CD4-positive, alpha-beta T cell treated with Interleukin-15 for 4 hours (primary cell): ENCODE data around the gene NUTM2G.
"Not testable (repeated sequence)": the region's sequence is repeated elsewhere in the genome, so short reads cannot be mapped to it uniquely, and the experiment has no call there.

Source experiments
- DNase-seq: peaks from one replicate; pipeline ENCODE4 v3.0.0-alpha.2; 2020; ENCODE audit warnings: low spot score

NUTM2G gene, protein sequence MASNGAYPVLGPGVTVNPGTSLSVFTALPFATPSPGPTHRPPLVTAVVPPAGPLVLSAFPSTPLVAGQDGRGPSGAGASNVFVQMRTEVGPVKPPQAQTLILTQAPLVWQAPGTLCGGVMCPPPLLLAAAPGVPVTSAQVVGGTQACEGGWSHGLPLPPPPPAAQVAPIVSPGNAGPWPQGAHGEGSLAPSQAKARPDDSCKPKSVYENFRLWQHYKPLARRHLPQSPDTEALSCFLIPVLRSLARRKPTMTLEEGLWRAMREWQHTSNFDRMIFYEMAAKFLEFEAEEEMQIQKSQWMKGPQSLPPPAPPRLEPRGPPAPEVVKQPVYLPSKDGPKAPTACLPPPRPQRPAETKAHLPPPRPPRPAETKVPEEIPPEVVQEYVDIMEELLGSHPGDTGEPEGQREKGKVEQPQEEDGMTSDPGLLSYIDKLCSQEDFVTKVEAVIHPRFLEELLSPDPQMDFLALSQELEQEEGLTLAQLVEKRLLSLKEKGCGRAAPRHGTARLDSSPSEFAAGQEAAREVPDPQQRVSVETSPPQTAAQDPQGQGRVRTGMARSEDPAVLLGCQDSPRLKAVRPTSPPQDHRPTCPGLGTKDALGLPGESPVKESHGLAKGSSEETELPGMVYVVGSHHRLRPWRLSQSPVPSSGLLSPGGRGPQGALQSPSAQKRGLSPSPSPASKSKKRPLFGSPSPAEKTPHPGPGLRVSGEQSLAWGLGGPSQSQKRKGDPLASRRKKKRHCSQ

DNA sequence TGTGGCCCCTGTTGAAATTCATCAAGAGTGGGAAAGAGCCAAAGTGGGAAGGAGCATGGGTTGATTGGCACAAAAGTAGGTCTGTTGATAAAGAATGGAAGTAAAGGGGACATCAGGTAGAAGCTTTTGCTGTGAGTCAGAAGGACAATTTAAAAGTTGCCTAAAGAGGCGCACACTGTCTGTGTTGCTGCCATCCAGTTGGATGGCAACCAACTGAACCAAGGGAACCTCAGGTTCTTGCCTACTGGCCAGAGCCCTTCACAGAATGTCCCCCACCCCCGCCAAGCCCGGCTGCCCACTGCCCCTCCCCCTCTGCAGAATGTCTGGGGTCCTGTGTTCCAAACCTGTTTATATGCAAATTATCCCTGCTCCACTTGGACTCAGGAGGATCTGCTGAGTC, at the start of gene NUTM2G:
Gene NUTM2G (plus strand): TSS at position 301 of the 400 bp plus-strand sequence. CDS start 182 bp downstream, outside the sequence.
- DNase-seq: not testable (repeated sequence)

GRCh38 chr9:96883922-96884321, 44.7 kb upstream of the NUTM2G start:
- no peak for DNase-seq

GRCh38 chr9:96884443-96884842, 44.2 kb upstream of the NUTM2G start:
- no peak for DNase-seq

DNA sequence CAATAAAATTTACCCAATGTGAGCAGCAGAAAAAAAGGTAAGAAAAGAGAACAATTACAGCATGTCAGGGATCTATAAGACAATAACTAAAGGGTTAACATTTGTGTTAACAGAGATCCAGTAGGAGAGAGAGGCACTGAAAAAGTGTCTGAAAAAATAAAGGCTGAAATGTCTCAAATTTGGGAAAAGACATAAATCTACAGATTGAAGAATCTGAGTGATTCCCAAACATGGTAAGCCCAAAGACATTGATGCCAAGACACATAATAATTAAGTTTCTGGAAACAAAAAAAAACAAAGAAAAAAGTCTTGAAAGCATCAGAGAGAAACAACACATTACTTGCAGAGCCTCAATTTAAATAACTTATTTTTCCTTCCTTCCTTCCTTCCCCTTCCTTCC, 43.2 kb upstream of the NUTM2G start:
- DNase-seq: no peak

DNA sequence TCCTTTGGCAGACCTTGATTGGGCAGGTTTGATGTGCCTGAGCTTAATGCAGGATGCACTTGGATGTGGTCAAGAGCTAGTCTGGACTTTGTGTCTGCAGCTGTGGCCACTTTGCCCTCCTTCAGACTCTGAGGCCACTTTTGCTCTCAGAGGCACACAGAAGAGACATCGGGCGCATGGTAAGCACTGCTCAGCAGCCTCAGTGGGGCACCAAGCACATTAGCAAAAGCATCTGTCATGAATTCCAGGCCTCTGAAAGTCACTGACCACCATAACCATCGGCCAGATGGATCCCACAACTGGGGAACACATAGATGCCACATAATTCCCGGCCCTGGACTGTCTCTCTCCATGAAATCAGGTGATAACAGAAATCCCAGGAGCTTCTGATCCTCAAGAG, 40.1 kb upstream of the NUTM2G start:
- DNase-seq: no peak

GRCh38 chr9:96892131-96892530, 36.5 kb upstream of the NUTM2G start:
- no peak for DNase-seq

DNA sequence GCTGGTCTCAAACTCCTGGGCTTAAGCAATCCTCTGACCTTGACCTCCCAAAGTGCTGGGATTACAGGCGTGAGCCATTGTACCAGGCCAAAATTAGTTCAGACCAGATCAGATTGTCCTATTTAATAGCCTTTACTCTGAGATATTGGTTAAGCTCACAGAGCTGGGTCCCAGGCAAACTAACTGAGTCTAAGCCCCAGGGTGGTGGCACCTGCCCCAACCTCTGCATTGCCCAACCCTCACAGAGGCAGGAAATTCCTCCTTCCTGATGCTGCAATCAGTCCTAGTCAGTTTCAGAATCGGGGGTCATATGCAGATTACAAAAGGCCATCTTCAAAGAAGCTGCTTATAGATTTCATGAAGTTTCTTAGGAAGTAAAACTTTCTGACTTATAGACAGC, 28.6 kb upstream of the NUTM2G start:
- not testable (repeated sequence) for DNase-seq

GRCh38 chr9:96904947-96905722, 23.5 kb upstream of the NUTM2G start:
- DNase-seq: not testable (repeated sequence)

GRCh38 chr9:96908479-96908878, 20.2 kb upstream of the NUTM2G start:
- DNase-seq: not testable (repeated sequence)

DNA sequence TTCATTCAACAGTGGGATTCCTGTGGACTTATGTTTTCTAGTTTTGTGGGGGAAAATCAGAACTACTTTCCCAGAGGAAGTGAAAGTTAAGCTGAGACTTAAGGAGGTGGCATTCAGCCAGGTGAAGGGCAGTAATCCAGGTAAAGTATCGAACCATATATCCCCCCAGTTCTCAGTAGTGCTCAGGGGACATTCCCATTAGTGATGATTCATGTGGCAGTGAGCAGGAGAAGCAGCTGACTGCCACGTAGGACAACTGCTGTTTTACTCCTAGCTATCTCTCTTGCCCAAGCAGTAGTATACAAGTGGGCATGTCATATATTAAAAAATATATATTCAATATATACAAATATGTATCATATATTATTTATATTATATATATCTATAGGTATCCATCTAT, 13.1 kb upstream of the NUTM2G start:
- DNase-seq: not testable (repeated sequence)

- not testable (repeated sequence) for DNase-seq
Measured at GRCh38 chr9:96916531-96916930, 12.1 kb upstream of the NUTM2G start.

GRCh38 chr9:96918550-96918949, 10.1 kb upstream of the NUTM2G start:
- DNase-seq: not testable (repeated sequence)

DNA sequence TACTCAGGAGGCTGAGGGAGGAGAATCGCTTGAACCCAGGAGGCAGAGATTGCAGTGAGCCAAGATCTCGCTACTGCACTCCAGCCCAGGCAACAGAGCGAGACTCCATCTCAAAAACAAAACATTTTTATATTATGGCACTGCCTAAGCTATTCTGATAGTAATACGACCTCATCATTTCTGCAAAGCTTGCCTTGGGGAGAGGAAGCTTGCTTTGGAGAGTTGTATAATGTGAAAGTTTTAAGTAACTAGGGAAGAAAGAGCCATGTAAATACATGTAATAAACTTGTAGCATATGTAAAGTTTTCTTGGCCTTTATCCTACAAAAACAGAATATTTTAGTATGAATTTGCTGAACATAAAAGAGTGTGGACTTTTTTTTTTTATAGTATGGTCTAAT, 7.8 kb upstream of the NUTM2G start:
- not testable (repeated sequence) for DNase-seq

DNA sequence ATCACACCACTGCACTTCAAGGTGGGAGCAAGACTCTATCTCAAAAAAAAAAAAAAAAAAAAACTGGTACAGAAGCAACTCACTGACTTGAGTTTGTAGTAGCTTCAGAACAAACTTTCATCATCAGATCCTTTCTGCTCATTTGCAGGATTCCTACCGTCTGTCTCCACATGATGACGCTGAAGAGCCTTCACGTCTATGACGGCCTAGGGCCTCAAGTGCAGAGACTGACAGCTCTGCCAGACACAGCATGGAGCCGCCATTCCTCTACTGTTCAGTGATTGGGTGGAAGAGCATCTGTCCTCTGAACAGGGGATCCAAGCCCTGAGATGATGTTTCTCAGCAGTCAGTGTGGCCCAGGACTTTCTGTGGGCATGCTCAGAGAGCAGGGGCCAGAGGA, 3.1 kb upstream of the NUTM2G start:
- DNase-seq: not testable (repeated sequence)

DNA sequence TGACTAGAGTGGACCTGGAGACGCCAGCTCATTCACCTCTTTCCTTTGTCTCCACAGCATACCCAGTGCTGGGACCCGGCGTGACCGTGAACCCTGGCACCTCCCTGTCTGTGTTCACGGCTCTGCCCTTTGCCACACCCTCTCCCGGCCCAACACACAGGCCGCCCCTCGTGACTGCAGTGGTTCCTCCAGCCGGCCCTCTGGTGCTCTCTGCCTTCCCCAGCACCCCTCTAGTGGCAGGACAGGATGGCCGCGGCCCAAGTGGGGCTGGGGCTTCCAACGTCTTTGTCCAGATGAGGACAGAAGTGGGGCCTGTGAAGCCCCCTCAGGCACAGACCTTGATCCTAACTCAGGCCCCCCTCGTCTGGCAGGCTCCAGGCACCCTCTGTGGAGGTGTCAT, 3.0 kb downstream of the NUTM2G start:
- DNase-seq: not testable (repeated sequence)

GRCh38 chr9:96934097-96934496, 5.5 kb downstream of the NUTM2G start:
- not testable (repeated sequence) for DNase-seq

GRCh38 chr9:96934706-96935105, 6.1 kb downstream of the NUTM2G start:
- DNase-seq: not testable (repeated sequence)

- DNase-seq: not testable (repeated sequence)
Measured at GRCh38 chr9:96935401-96935800, 6.8 kb downstream of the NUTM2G start.

DNA sequence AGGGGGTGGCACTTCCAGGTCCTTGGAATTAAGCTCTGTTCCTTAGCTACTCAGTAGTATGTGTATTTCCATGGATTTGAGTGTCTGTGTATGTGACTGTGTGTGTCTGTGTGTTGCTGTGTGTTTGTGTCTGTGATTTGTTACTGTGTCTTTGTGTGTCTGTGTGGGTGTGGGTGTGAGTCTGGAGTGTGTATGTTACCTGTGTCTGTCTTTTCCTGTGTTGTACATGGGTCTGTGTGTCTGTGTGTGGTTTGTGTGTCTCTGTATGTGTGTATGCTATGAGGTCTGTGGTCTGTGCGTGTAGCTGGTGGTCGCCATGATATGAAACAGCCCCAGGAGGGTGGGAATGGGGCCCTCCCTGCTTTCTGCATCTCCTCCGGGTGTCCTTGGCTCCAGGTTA, 8.8 kb downstream of the NUTM2G start:
- DNase-seq: not testable (repeated sequence)

GRCh38 chr9:96938957-96939665, 10.5 kb downstream of the NUTM2G start:
- not testable (repeated sequence) for DNase-seq

DNA sequence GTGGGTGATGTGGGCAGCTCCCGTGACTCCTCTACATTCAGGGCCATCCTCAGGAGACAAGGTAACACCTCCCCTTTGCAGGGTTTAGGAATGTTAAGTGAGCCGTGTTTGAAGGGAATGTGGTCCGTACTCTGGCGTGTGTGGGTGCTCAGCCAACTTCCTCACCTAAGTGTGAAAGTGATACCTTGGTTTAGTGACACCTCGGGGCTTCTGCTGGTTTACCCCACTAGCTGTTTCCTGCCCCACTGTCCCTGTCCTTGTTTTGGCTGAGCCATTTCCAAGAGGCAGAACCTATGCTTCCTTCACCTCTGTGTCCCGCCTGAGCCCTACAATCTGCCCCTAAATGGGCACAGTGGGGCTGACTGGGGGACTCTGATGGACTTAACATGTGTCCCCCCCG, 12.3 kb downstream of the NUTM2G start:
- DNase-seq: not testable (repeated sequence)

DNA sequence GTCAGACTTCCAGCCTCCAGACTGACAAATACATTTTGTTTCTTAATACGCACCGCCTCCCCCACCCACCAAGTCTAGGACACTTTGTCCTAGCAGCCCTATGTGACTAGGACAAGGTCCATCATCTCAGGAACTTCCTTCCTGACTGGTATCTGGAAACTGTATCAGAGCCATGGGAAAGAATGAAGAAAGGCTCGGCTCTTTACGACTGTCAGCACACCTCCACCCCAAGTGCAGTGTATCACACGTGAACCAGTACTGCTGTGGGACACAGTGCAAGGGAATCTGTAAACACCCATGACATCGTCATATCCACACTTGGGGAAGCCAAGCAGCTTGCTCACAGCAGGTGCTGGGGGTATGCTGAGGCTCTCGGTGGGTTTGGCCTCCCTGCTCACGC, 13.0 kb downstream of the NUTM2G start:
- not testable (repeated sequence) for DNase-seq
